HepG2 (cell line): ENCODE data around the gene HAND1. TPM values are rescaled to one million over a fixed set of nuclear protein-coding genes. Genes with fewer than 3 reads are reported as not detected.

Experiments
- AGO2 ChIP-seq: fragments of 200-400 bp; formaldehyde crosslinking; optimal IDR thresholded peaks from 2 replicates; pipeline ENCODE3; 2017; ENCODE audit warnings: mild to moderate bottlenecking, low read depth, low read length, moderate library complexity
- CBX5 ChIP-seq: sonication (generic); formaldehyde crosslinking; IDR thresholded peaks from 2 replicates; pipeline ENCODE4 v1.4.0; 2020; ENCODE audit warnings: missing genetic modification reagents, borderline replicate concordance
- DNMT3B ChIP-seq: conservative IDR thresholded peaks from 2 replicates; pipeline ENCODE4 v1.6.1; 2016; ENCODE audit warnings: missing biosample characterization, control low read depth
- DRAP1 ChIP-seq: IDR thresholded peaks from 2 replicates; pipeline ENCODE4 v1.6.1; 2016; ENCODE audit warnings: missing genetic modification reagents, missing compliant biosample characterization
- EED ChIP-seq: sonication (generic); formaldehyde crosslinking; IDR thresholded peaks from 2 replicates; pipeline ENCODE4 v1.5.0; 2020; ENCODE audit warnings: mild to moderate bottlenecking, missing genetic modification reagents
- FIP1L1 ChIP-seq: fragments of 200-400 bp; formaldehyde crosslinking; IDR thresholded peaks from 2 replicates; pipeline ENCODE4 v1.6.1; 2018; ENCODE audit warnings: low read depth, mild to moderate bottlenecking, low read length, moderate library complexity, borderline replicate concordance; ENCODE audit not compliant: insufficient read depth
- GATAD2A ChIP-seq: IDR thresholded peaks from 2 replicates; pipeline ENCODE4 v1.6.1; 2016
- HDAC6 ChIP-seq: fragments of 200-600 bp; sonication (generic); IDR thresholded peaks from 2 replicates; pipeline ENCODE4 v1.7.0; 2017; ENCODE audit warnings: mild to moderate bottlenecking, antibody characterized with exemption, low read length, low read depth
- HNF4G ChIP-seq, 2 experiments: sonication (generic) in 1 of 2; formaldehyde crosslinking in 1 of 2; IDR thresholded peaks; 2 replicates each; pipeline versions ENCODE4 v1.4.0 to v1.6.1; 2011 to 2020; ENCODE audit warnings: borderline replicate concordance in 2 of 2, low read depth in 2 of 2, mild to moderate bottlenecking in 2 of 2, low read length in 1 of 2, missing genetic modification reagents in 1 of 2, moderate library complexity in 1 of 2
- NFYC ChIP-seq: IDR thresholded peaks from 2 replicates; pipeline ENCODE4 v1.6.1; 2016; ENCODE audit warnings: missing genetic modification reagents, missing compliant biosample characterization
- PHF5A ChIP-seq: IDR thresholded peaks from one replicate; pipeline ENCODE4 v1.6.1; 2018; ENCODE audit warnings: low read depth, missing genetic modification reagents; ENCODE audit not compliant: unreplicated experiment
- POGK ChIP-seq: sonication (generic); formaldehyde crosslinking; conservative IDR thresholded peaks from 2 replicates; pipeline ENCODE4 v1.8.0; 2022; ENCODE audit warnings: mild to moderate bottlenecking, moderate library complexity, missing genetic modification reagents
- RELA ChIP-seq: sonication (generic); formaldehyde crosslinking; IDR thresholded peaks from 2 replicates; pipeline ENCODE4 v1.4.0; 2020; ENCODE audit warnings: missing genetic modification reagents
- TGIF2 ChIP-seq: IDR thresholded peaks from 2 replicates; pipeline ENCODE4 v1.6.1; 2016; ENCODE audit warnings: control low read depth, missing compliant biosample characterization
- ZFX ChIP-seq: sonication (generic); formaldehyde crosslinking; IDR thresholded peaks from 2 replicates; pipeline ENCODE4 v1.4.0; 2020; ENCODE audit warnings: mild to moderate bottlenecking, low read depth, missing genetic modification reagents, moderate library complexity
- ZNF160 ChIP-seq: sonication (generic); formaldehyde crosslinking; IDR thresholded peaks from 2 replicates; pipeline ENCODE4 v1.8.0; 2022; ENCODE audit warnings: mild to moderate bottlenecking, inconsistent platforms, missing genetic modification reagents
- ZNF331 ChIP-seq: sonication (generic); formaldehyde crosslinking; IDR thresholded peaks from 2 replicates; pipeline ENCODE4 v1.4.0; 2020; ENCODE audit warnings: missing genetic modification reagents
- ZNF546 ChIP-seq: sonication (generic); formaldehyde crosslinking; conservative IDR thresholded peaks from 2 replicates; pipeline ENCODE4 v1.8.1; 2023; ENCODE audit warnings: mild to moderate bottlenecking, missing genetic modification reagents
- ZNF572 ChIP-seq: sonication (generic); formaldehyde crosslinking; IDR thresholded peaks from 2 replicates; pipeline ENCODE4 v1.5.1; 2020; ENCODE audit warnings: mild to moderate bottlenecking, missing genetic modification reagents
- ZNF704 ChIP-seq: sonication (generic); formaldehyde crosslinking; IDR thresholded peaks from 2 replicates; pipeline ENCODE4 v1.8.1; 2023; ENCODE audit warnings: mild to moderate bottlenecking, inconsistent platforms, moderate library complexity, missing genetic modification reagents, borderline replicate concordance
- ZNF747 ChIP-seq: sonication (generic); formaldehyde crosslinking; IDR thresholded peaks from 2 replicates; pipeline ENCODE4 v1.8.1; 2023; ENCODE audit warnings: missing genetic modification reagents, mild to moderate bottlenecking, borderline replicate concordance
- ZSCAN12 ChIP-seq: sonication (generic); formaldehyde crosslinking; IDR thresholded peaks from 2 replicates; pipeline ENCODE4 v1.9.0; 2021; ENCODE audit warnings: mild to moderate bottlenecking, missing genetic modification reagents
- polyA plus RNA-seq, 8 experiments: library from polyadenylated mRNA; depleted of rRNA in 3 of 8; stranded (reverse) in 7 of 8; unstranded in 1 of 8; fragments of >200 nt; fragmentation: Illumina TruSeq in 4 of 8; extraction: Trizol in 4 of 8; gene quantifications; 2 replicates each; pipeline versions ENCODE4 v1.2.1 to v1.2.3, GENCODE V29; 2011 to 2016; ENCODE audit warnings: low read depth in 4 of 8, missing spikeins in 1 of 8, mixed read lengths in 1 of 8; ENCODE audit not compliant: insufficient read depth in 1 of 8
- total RNA-seq, 5 experiments: library from RNA; depleted of rRNA; stranded (reverse); fragments of >200 nt; fragmentation: Illumina TruSeq; extraction: Trizol; gene quantifications; 2 replicates each; pipeline ENCODE4 v1.2.3, GENCODE V29; 2016; ENCODE audit warnings: low read depth in 1 of 5
- TF ChIP-seq, protein P1 (sequence below): sonication (generic); formaldehyde crosslinking; IDR thresholded peaks from 2 replicates; pipeline ENCODE4 v1.4.0; 2020; ENCODE audit warnings: missing genetic modification reagents

Gene HAND1
- total and polyA plus RNA-seq, 2 of the 13 experiments (the other 11 are each of a cell fraction or from before 2014, with no cell fraction given): not detected

- no peak for TF ChIP-seq RELA
- TF ChIP-seq TGIF2: peak; percentile 72; the same call in 1 of the 2 replicates
- no peak for TF ChIP-seq POGK (CRISPR knock-in tag)
- no peak for TF ChIP-seq ZSCAN12 (CRISPR knock-in tag)
- TF ChIP-seq, protein P1, sequence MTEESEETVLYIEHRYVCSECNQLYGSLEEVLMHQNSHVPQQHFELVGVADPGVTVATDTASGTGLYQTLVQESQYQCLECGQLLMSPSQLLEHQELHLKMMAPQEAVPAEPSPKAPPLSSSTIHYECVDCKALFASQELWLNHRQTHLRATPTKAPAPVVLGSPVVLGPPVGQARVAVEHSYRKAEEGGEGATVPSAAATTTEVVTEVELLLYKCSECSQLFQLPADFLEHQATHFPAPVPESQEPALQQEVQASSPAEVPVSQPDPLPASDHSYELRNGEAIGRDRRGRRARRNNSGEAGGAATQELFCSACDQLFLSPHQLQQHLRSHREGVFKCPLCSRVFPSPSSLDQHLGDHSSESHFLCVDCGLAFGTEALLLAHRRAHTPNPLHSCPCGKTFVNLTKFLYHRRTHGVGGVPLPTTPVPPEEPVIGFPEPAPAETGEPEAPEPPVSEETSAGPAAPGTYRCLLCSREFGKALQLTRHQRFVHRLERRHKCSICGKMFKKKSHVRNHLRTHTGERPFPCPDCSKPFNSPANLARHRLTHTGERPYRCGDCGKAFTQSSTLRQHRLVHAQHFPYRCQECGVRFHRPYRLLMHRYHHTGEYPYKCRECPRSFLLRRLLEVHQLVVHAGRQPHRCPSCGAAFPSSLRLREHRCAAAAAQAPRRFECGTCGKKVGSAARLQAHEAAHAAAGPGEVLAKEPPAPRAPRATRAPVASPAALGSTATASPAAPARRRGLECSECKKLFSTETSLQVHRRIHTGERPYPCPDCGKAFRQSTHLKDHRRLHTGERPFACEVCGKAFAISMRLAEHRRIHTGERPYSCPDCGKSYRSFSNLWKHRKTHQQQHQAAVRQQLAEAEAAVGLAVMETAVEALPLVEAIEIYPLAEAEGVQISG: peak; percentile 57; the same call in 1 of the 2 replicates
- TF ChIP-seq AGO2: peak; percentile 2
- 0 out of 2 replicates have a peak, but pooled peaks have one; percentile 35 for TF ChIP-seq DNMT3B (CRISPR knock-in tag)
- TF ChIP-seq ZNF572: peak; percentile 74; the same call in 1 of the 2 replicates
- peak; percentile 60 for TF ChIP-seq ZFX (CRISPR knock-in tag)
- TF ChIP-seq ZNF704 (CRISPR knock-in tag): peak; percentile 44; the same call in 1 of the 2 replicates
- TF ChIP-seq NFYC (CRISPR knock-in tag): peak; percentile 97
- TF ChIP-seq ZNF546 (CRISPR knock-in tag): 0 out of 2 replicates have a peak, but pooled peaks have one; percentile 26
- no peak for TF ChIP-seq FIP1L1
- TF ChIP-seq CBX5 (CRISPR knock-in tag): no peak
- no peak for TF ChIP-seq HDAC6
- peak; percentile 53 for TF ChIP-seq PHF5A (CRISPR knock-in tag)
- TF ChIP-seq HNF4G (IDR thresholded peaks at IDR 0.05; ENCODE audit: borderline replicate concordance, low read depth, low read length): no peak
- peak; percentile 16; the same call in 1 of the 2 replicates for TF ChIP-seq HNF4G (CRISPR knock-in tag; IDR thresholded peaks at IDR 0.05; ENCODE audit: borderline replicate concordance, low read depth)
- no peak for TF ChIP-seq ZNF160 (CRISPR knock-in tag)
- TF ChIP-seq EED (CRISPR knock-in tag): no peak
- TF ChIP-seq GATAD2A (CRISPR knock-in tag): 0 out of 2 replicates have a peak, but pooled peaks have one; percentile 11
- no peak for TF ChIP-seq ZNF747 (CRISPR knock-in tag)
- peak; percentile 96 for TF ChIP-seq DRAP1 (CRISPR knock-in tag)
- TF ChIP-seq ZNF331 (CRISPR knock-in tag): peak; percentile 46
These were observed 32.4 kb downstream of the HAND1 start, which contains the start of gene SAP30L (continued) for GRCh38 chr5:154445422-154446194.
